T47D (cell line): Measurements from ENCODE around the gene FEM1B.
A peak's percentile ranks its signal among the peaks of the same experiment; 100 is the strongest.
"Not testable (repeated sequence)": the region's sequence is repeated elsewhere in the genome, so short reads cannot be mapped to it uniquely, and the experiment has no call there.

Source experiments
- DNase-seq, 2 experiments: peaks; one replicate each; pipeline versions ENCODE4 v3.0.0 to v3.0.0-alpha.2; 2011 to 2012; ENCODE audit warnings: low read depth in 1 of 2, low spot score in 1 of 2
- JUND ChIP-seq: IDR thresholded peaks from 2 replicates; pipeline ENCODE4 v1.6.1; 2012; ENCODE audit warnings: low read depth
- in situ Hi-C: cut with HindIII; loops from 2 replicates; pipeline ENCODE4 v1.10.0; 2016; ENCODE audit warnings: low sequenced_read_pairs, low pct_unique_long_range_greater_than_20kb

The FEM1B gene

GRCh38 chr15:68277603-68278344, at the start of gene FEM1B:
TSS of gene FEM1B (plus strand) at chr15:68277745. CDS start at chr15:68278418, 673 bp downstream.
- peak; percentile 78 to 94 for DNase-seq
- no peak for TF ChIP-seq JUND
- in situ Hi-C loops, result no loop called here

- in situ Hi-C loops, result no loop called here
- TF ChIP-seq JUND, result no peak
- DNase-seq, result peak in 1 of 2 experiments; percentile 26
These were observed 49.2 kb upstream of the FEM1B start for GRCh38 chr15:68228143-68228970.

GRCh38 chr15:68228971-68229385, 48.6 kb upstream of the FEM1B start:
- no peak for TF ChIP-seq JUND
- in situ Hi-C loops, result no loop called here
- no peak for DNase-seq

- peak; percentile 85 to 88 for DNase-seq
- no peak for TF ChIP-seq JUND
- in situ Hi-C loops, result no loop called here
These were observed 48.0 kb upstream of the FEM1B start, which contains the start of gene CLN6 for GRCh38 chr15:68229386-68230156. TSS of gene CLN6 (minus strand) at chr15:68229728. CDS start at chr15:68229584, 144 bp downstream.

- DNase-seq, result peak in 1 of 2 experiments; percentile 46
- TF ChIP-seq JUND, result no peak
- in situ Hi-C loops, result no loop called here
These were observed 47.1 kb upstream of the FEM1B start for GRCh38 chr15:68230157-68231100.

GRCh38 chr15:68231102-68231818, 46.3 kb upstream of the FEM1B start:
- no peak for TF ChIP-seq JUND
- no peak for DNase-seq

GRCh38 chr15:68232449-68232848, 45.1 kb upstream of the FEM1B start:
- no peak for DNase-seq
- in situ Hi-C loops, result no loop called here
- no peak for TF ChIP-seq JUND

More at GRCh38 chr15:68231102-68231818, 46.3 kb upstream of the FEM1B start:
- in situ Hi-C loops, result no loop called here

GRCh38 chr15:68232937-68233336, 44.6 kb upstream of the FEM1B start:
- no peak for TF ChIP-seq JUND
- in situ Hi-C loops, result no loop called here
- DNase-seq, result no peak

GRCh38 chr15:68234060-68234459, 43.5 kb upstream of the FEM1B start:
- DNase-seq, result no peak
- in situ Hi-C loops, result no loop called here
- TF ChIP-seq JUND, result no peak

GRCh38 chr15:68234520-68234919, 43.0 kb upstream of the FEM1B start:
- DNase-seq, in situ Hi-C loops: not testable (repeated sequence)

- TF ChIP-seq JUND, result no peak
- in situ Hi-C loops, result no loop called here
- DNase-seq, result no peak
These were observed 42.5 kb upstream of the FEM1B start for GRCh38 chr15:68235022-68235421.
